ENCODE data around the gene CCDC33.

CCDC33 gene

DNA sequence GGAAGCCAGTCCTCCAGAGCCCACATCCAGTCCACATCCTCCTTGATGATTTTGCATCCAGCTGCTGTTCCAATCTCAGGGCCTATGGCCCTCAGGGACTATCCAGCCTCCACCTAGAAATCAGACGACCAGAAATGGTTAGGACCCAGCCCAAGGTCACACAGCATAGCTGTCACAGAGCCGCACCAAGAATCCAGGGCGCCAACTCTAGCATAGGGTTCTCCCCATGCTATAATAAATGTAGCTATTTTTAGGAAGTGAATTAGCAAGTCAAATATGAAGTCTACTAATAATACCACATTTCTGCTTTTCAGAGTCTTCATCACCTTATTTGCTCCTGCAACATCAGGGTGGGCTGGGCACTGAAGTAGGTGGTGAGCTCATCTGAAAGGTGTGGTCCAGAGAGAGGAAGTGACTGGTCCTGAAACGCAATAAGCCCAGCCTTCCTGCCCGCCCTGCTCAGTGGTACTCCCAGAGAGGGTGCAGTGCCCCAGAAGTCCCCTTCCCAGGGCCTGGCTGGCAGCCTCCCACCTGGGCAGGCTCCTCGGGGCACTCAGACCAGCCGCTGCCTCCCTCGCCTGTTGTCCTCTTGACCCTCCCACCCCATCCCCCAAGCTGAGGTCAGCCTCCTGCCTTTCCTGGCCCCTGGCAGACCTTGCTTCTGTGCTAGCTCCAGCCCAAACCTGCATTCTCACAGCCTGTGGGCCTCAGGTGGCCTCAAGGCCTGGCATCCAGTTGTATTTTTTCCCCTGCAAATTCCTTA is 148.9 kb downstream of the CCDC33 start:
- Histone ChIP-seq H3K4me3 (ENCODE audit: low read depth, low read length) (no peak overlapping the region), H3K9me3 (ENCODE audit: control insufficient read depth, insufficient read depth, low read depth, low read length) (no peaks in the 10 kb centered on the region), H3K36me3 (ENCODE audit: control insufficient read depth in 2 of 2, insufficient read depth in 1 of 2, low read length in 2 of 2) (no peaks in the 10 kb centered on the region), H3K4me1 (ENCODE audit: control insufficient read depth, insufficient read depth, low read length) (no peaks in the 10 kb centered on the region), H3K27ac (ENCODE audit: extremely low read depth, low read depth, low read length) (no peak overlapping the region)
- POLR2A ChIA-PET, result interaction anchor here (1.0 to 2.6 kb wide), 3 partner anchors 18 to 57 kb away, joined by 3 to 11 read pairs (median 4); partner anchors contain the start of gene SEMA7A
- CTCF ChIA-PET, result interaction anchor here (0.5 to 25.1 kb wide), 18 partner anchors 10 to 465 kb away, joined by 3 to 768 read pairs (median 4); partner anchors contain the start of gene SEMA7A
- TF ChIP-seq ZNF777 (tag by site-specific recombination; IDR thresholded peaks at IDR 0.05; ENCODE audit: borderline replicate concordance), result no peak
- TF ChIP-seq ZNF37A (tag by site-specific recombination; IDR thresholded peaks at IDR 0.05), result no peak
- no peak for TF ChIP-seq GLI2 (tag by site-specific recombination; IDR thresholded peaks at IDR 0.05; ENCODE audit: borderline replicate concordance, low read depth)
- TF ChIP-seq ZSCAN4 (tag by site-specific recombination; IDR thresholded peaks at IDR 0.05), result no peak
- TF ChIP-seq SP3 (tag by site-specific recombination; IDR thresholded peaks at IDR 0.05), result peak; percentile 20; the same call in 1 of the 2 replicates
- TF ChIP-seq ZNF280D (tag by site-specific recombination; IDR thresholded peaks at IDR 0.05), result no peak
- TF ChIP-seq SP2 (tag by site-specific recombination; IDR thresholded peaks at IDR 0.05), result peak; percentile 32; the same call in 1 of the 2 replicates
- no peak for TF ChIP-seq ZNF596 (tag by site-specific recombination; IDR thresholded peaks at IDR 0.05)
- no peak for TF ChIP-seq ZBTB1 (tag by site-specific recombination; IDR thresholded peaks at IDR 0.05)
- TF ChIP-seq ZNF529 (tag by site-specific recombination; IDR thresholded peaks at IDR 0.05; ENCODE audit: insufficient replicate concordance), result no peak
- no peak for TF ChIP-seq TCF7L2 (IDR thresholded peaks at IDR 0.05; ENCODE audit: borderline replicate concordance, low read depth, low read length)
- no peak for TF ChIP-seq ZNF785 (tag by site-specific recombination; IDR thresholded peaks at IDR 0.05)
- TF ChIP-seq MEIS1 (CRISPR knock-in tag; IDR thresholded peaks at IDR 0.05; ENCODE audit: borderline replicate concordance), result no peak
- no peak for TF ChIP-seq ZNF23 (tag by site-specific recombination; IDR thresholded peaks at IDR 0.05; ENCODE audit: borderline replicate concordance)
- peak; percentile 70; the same call in 1 of the 2 replicates for TF ChIP-seq KLF1 (tag by site-specific recombination; IDR thresholded peaks at IDR 0.05)
- no peak for TF ChIP-seq ZNF555 (tag by site-specific recombination; conservative IDR thresholded peaks at IDR 0.05)
- TF ChIP-seq ZNF600 (tag by site-specific recombination; IDR thresholded peaks at IDR 0.05), result peak; percentile 19; the same call in 1 of the 2 replicates

DNA sequence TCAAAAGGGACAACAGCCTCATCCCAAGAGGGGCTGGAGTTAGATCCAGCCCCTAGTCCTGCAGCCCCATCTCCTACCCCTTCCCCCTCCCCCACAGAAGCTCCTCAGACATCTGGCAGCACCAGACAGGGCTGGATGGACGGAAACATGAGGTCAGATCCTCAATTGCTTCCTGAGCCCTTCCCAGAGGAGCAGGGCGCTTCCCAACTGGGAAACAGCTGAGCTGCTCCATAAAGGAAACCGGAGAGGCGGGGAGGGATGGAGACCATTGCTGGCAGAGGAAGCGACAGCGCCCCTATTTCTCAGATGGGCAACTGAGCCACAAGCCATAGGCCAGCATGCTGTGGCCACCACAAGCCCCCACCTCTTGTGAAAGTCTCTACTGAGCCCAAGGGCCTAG is 149.6 kb downstream of the CCDC33 start:
- H3K4me3 ChIP-seq (ENCODE audit: low read depth, low read length), result no peak overlapping the region
- no peaks in the 10 kb centered on the region for H3K9me3 ChIP-seq (ENCODE audit: control insufficient read depth, insufficient read depth, low read depth, low read length)
- H3K36me3 ChIP-seq (ENCODE audit: control insufficient read depth in 2 of 2, insufficient read depth in 1 of 2, low read length in 2 of 2), result no peaks in the 10 kb centered on the region
- H3K27ac ChIP-seq (ENCODE audit: extremely low read depth, low read depth, low read length), result no peak overlapping the region
- CTCF ChIA-PET, result interaction anchor here (0.6 to 25.1 kb wide), 10 partner anchors 11 to 269 kb away, joined by 3 to 768 read pairs (median 8); partner anchors contain the start of gene SEMA7A
- no peaks in the 10 kb centered on the region for H3K4me1 ChIP-seq (ENCODE audit: control insufficient read depth, insufficient read depth, low read length)
- POLR2A ChIA-PET, result interaction anchor here (1.2 to 2.6 kb wide), 2 partner anchors 48 to 56 kb away, joined by 3 to 11 read pairs; partner anchors contain the start of gene SEMA7A
- no peak for TF ChIP-seq ZNF133 (tag by site-specific recombination; IDR thresholded peaks at IDR 0.05)
- TF ChIP-seq ZSCAN4 (tag by site-specific recombination; IDR thresholded peaks at IDR 0.05), result no peak
- TF ChIP-seq ZNF132 (tag by site-specific recombination; IDR thresholded peaks at IDR 0.05; ENCODE audit: borderline replicate concordance), result no peak
- TF ChIP-seq ZNF394 (tag by site-specific recombination; IDR thresholded peaks at IDR 0.05; ENCODE audit: borderline replicate concordance), result no peak
- TF ChIP-seq ZNF223 (tag by site-specific recombination; IDR thresholded peaks at IDR 0.05), result no peak
- no peak for TF ChIP-seq ZNF121 (tag by site-specific recombination; IDR thresholded peaks at IDR 0.05)
- no peak for TF ChIP-seq ZNF558 (tag by site-specific recombination; IDR thresholded peaks at IDR 0.05)
- TF ChIP-seq, protein P1, sequence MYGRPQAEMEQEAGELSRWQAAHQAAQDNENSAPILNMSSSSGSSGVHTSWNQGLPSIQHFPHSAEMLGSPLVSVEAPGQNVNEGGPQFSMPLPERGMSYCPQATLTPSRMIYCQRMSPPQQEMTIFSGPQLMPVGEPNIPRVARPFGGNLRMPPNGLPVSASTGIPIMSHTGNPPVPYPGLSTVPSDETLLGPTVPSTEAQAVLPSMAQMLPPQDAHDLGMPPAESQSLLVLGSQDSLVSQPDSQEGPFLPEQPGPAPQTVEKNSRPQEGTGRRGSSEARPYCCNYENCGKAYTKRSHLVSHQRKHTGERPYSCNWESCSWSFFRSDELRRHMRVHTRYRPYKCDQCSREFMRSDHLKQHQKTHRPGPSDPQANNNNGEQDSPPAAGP (tag by site-specific recombination; IDR thresholded peaks at IDR 0.05), result no peak
- TF ChIP-seq ZNF792 (tag by site-specific recombination; IDR thresholded peaks at IDR 0.05), result no peak
- no peak for TF ChIP-seq KLF9 (tag by site-specific recombination; IDR thresholded peaks at IDR 0.05; ENCODE audit: low read depth)
- TF ChIP-seq, protein P2, sequence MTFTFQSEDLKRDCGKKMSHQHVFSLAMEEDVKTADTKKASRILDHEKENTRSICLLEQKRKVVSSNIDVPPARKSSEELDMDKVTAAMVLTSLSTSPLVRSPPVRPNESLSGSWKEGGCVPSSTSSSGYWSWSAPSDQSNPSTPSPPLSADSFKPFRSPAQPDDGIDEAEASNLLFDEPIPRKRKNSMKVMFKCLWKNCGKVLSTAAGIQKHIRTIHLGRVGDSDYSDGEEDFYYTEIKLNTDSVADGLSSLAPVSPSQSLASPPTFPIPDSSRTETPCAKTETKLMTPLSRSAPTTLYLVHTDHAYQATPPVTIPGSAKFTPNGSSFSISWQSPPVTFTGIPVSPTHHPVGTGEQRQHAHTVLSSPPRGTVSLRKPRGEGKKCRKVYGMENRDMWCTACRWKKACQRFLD (tag by site-specific recombination; IDR thresholded peaks at IDR 0.05), result no peak
